SK-N-SH (cell line): ENCODE data around the gene SGCA. TPM values are rescaled to one million over a fixed set of nuclear protein-coding genes. Genes with fewer than 3 reads are reported as not detected.

ENCODE experiments used
- CTCF ChIA-PET: fragments of 300-600, 350-600 bp; formaldehyde crosslinking; extraction: SDS; loops from one replicate; lab custom pipeline; 2021; lab: Yijun Ruan, JAX
- POLR2A ChIA-PET: fragments of 350-600 bp; sonication (Branson Sonifier 250); formaldehyde crosslinking; extraction: SDS; loops from one replicate; lab custom pipeline; 2020; ENCODE audit warnings: antibody characterized with exemption, inconsistent platforms; lab: Yijun Ruan, JAX
- DNase-seq: peaks from one replicate; pipeline ENCODE4 v3.0.0; 2012
- H2AFZ ChIP-seq: fragments of 200-600 bp; sonication (generic); 2 replicates; pipeline ENCODE4 v1.8.1; 2016; ENCODE audit warnings: antibody characterized with exemption, mild to moderate bottlenecking, low read depth
- H3F3A ChIP-seq: fragments of 200-600 bp; sonication (generic); replicated peaks from 2 replicates; pipeline ENCODE3; 2016; ENCODE audit warnings: antibody characterized with exemption, mild to moderate bottlenecking; ENCODE audit not compliant: insufficient read depth
- H3K27ac ChIP-seq, 2 experiments: fragments of 200-500 bp in 1 of 2; fragments of 200-600 bp in 1 of 2; sonication (Bioruptor generic) in 1 of 2; sonication (generic), shearing (Covaris generic) in 1 of 2; 2 replicates each; pipeline versions ENCODE4 v1.5.1 to v1.6.1; 2014 to 2016; ENCODE audit warnings: low read depth in 2 of 2, inconsistent platforms in 1 of 2, low read length in 1 of 2, mild to moderate bottlenecking in 1 of 2, mixed read lengths in 1 of 2
- H3K27me3 ChIP-seq: fragments of 200-600 bp; sonication (generic), shearing (Covaris generic); 2 replicates; pipeline ENCODE4 v1.6.1; 2016; ENCODE audit warnings: mixed run types; ENCODE audit not compliant: insufficient read depth
- H3K36me3 ChIP-seq, 2 experiments: fragments of 200-500 bp in 1 of 2; fragments of 200-600 bp in 1 of 2; sonication (Bioruptor generic) in 1 of 2; sonication (generic) in 1 of 2; replicated peaks in 1 of 2; 2 replicates each; pipeline versions ENCODE3 to v1.5.1; 2014 to 2016; ENCODE audit warnings: low read length in 1 of 2, mild to moderate bottlenecking in 1 of 2; ENCODE audit not compliant: insufficient read depth in 2 of 2, control insufficient read depth in 1 of 2
- H3K4me1 ChIP-seq, 2 experiments: fragments of 200-500 bp in 1 of 2; fragments of 200-600 bp in 1 of 2; sonication (Bioruptor generic) in 1 of 2; sonication (generic), shearing (Covaris generic) in 1 of 2; 2 replicates each; pipeline versions ENCODE4 v1.5.1 to v1.6.1; 2014 to 2016; ENCODE audit warnings: low read depth in 1 of 2, low read length in 1 of 2, mixed run types in 1 of 2; ENCODE audit not compliant: insufficient read depth in 2 of 2, control insufficient read depth in 1 of 2
- H3K4me2 ChIP-seq: fragments of 200-600 bp; sonication (generic), shearing (Covaris generic); 2 replicates; pipeline ENCODE4 v1.6.1; 2017; ENCODE audit warnings: mixed run types
- H3K4me3 ChIP-seq, 2 experiments: fragments of 200-500 bp in 1 of 2; fragments of 200-600 bp in 1 of 2; sonication (Bioruptor generic) in 1 of 2; sonication (generic), shearing (Covaris generic) in 1 of 2; 2 replicates each; pipeline versions ENCODE4 v1.5.1 to v1.8.1; 2014 to 2016; ENCODE audit warnings: low read depth in 2 of 2, inconsistent platforms in 1 of 2, low read length in 1 of 2, mild to moderate bottlenecking in 1 of 2, mixed read lengths in 1 of 2, moderate library complexity in 1 of 2
- H3K79me2 ChIP-seq: fragments of 200-600 bp; sonication (generic); 2 replicates; pipeline ENCODE4 v1.8.1; 2017; ENCODE audit warnings: mild to moderate bottlenecking; ENCODE audit not compliant: insufficient read depth
- H3K9ac ChIP-seq: fragments of 200-600 bp; sonication (generic); 2 replicates; pipeline ENCODE4 v1.6.1; 2017; ENCODE audit warnings: mixed run types
- H3K9me2 ChIP-seq: fragments of 200-600 bp; sonication (generic); 2 replicates; pipeline ENCODE4 v1.6.1; 2017; ENCODE audit warnings: mixed run types
- H3K9me3 ChIP-seq: fragments of 200-600 bp; sonication (generic); 2 replicates; pipeline ENCODE4 v1.6.1; 2017; ENCODE audit warnings: mixed run types, mild to moderate bottlenecking, moderate library complexity
- H4K20me1 ChIP-seq: fragments of 200-600 bp; sonication (generic); 2 replicates; pipeline ENCODE4 v1.6.1; 2017; ENCODE audit warnings: mild to moderate bottlenecking, mixed run types; ENCODE audit not compliant: insufficient read depth
- CHD2 ChIP-seq: fragments of 150-350 bp; IDR thresholded peaks from 2 replicates; pipeline ENCODE4 v1.6.1; 2018; ENCODE audit warnings: low read length; ENCODE audit not compliant: partially characterized antibody
- ELF1 ChIP-seq: IDR thresholded peaks from 2 replicates; pipeline ENCODE4 v1.4.0; 2012
- EP300 ChIP-seq, 2 experiments: IDR thresholded peaks; 2 replicates each; pipeline versions ENCODE4 v1.4.0 to v1.6.1; 2012; ENCODE audit warnings: borderline replicate concordance in 1 of 2, low read depth in 1 of 2, low read length in 1 of 2
- EZH2phosphoT487 ChIP-seq: fragments of 200-600 bp; sonication (generic); IDR thresholded peaks from 2 replicates; pipeline ENCODE4 v1.6.1; 2017; ENCODE audit warnings: low read depth, mixed run types, mild to moderate bottlenecking, antibody characterized with exemption, moderate library complexity, borderline replicate concordance
- FOXJ3 ChIP-seq: sonication (generic); formaldehyde crosslinking; IDR thresholded peaks from 2 replicates; pipeline ENCODE4 v1.5.1; 2020; ENCODE audit warnings: mild to moderate bottlenecking, missing genetic modification reagents
- FOXM1 ChIP-seq: IDR thresholded peaks from 2 replicates; pipeline ENCODE4 v1.4.0; 2012; ENCODE audit warnings: low read depth, mild to moderate bottlenecking
- JUND ChIP-seq: IDR thresholded peaks from 2 replicates; pipeline ENCODE4 v1.4.0; 2012
- MEF2A ChIP-seq: IDR thresholded peaks from 2 replicates; pipeline ENCODE4 v1.4.0; 2012; ENCODE audit warnings: low read depth, borderline replicate concordance
- MXI1 ChIP-seq: IDR thresholded peaks from 2 replicates; pipeline ENCODE4 v1.6.1; 2012; ENCODE audit warnings: mild to moderate bottlenecking, low read depth, low read length, improper control_type of control experiment
- NFIC ChIP-seq: IDR thresholded peaks from 2 replicates; pipeline ENCODE4 v1.4.0; 2012; ENCODE audit warnings: borderline replicate concordance
- NRF1 ChIP-seq: IDR thresholded peaks from 2 replicates; pipeline ENCODE4 v1.6.1; 2012; ENCODE audit warnings: low read depth, mild to moderate bottlenecking, low read length
- POLR2AphosphoS5 ChIP-seq: IDR thresholded peaks from 2 replicates; pipeline ENCODE4 v1.6.1; 2012; ENCODE audit warnings: low read depth, low read length
- RAD21 ChIP-seq: IDR thresholded peaks from 2 replicates; pipeline ENCODE4 v1.6.1; 2012; ENCODE audit warnings: mild to moderate bottlenecking, low read length
- RCOR1 ChIP-seq: fragments of 150-350 bp; IDR thresholded peaks from 2 replicates; pipeline ENCODE4 v1.6.1; 2017; ENCODE audit warnings: antibody characterized with exemption, low read length
- RFX5 ChIP-seq: IDR thresholded peaks from 2 replicates; pipeline ENCODE4 v1.6.1; 2012; ENCODE audit warnings: mild to moderate bottlenecking, improper control_type of control experiment, low read length
- RXRA ChIP-seq: IDR thresholded peaks from 2 replicates; pipeline ENCODE4 v1.4.0; 2012; ENCODE audit warnings: low read depth, mild to moderate bottlenecking, borderline replicate concordance
- SIN3A ChIP-seq: IDR thresholded peaks from 2 replicates; pipeline ENCODE4 v1.6.1; 2012; ENCODE audit warnings: low read depth, mild to moderate bottlenecking, low read length, moderate library complexity, borderline replicate concordance
- SMC3 ChIP-seq: IDR thresholded peaks from 2 replicates; pipeline ENCODE4 v1.6.1; 2012; ENCODE audit warnings: low read depth, low read length, improper control_type of control experiment
- TCF12 ChIP-seq: IDR thresholded peaks from 2 replicates; pipeline ENCODE4 v1.4.0; 2012
- TEAD4 ChIP-seq: IDR thresholded peaks from 2 replicates; pipeline ENCODE4 v1.4.0; 2012; ENCODE audit warnings: mild to moderate bottlenecking, borderline replicate concordance; ENCODE audit not compliant: insufficient read depth
- YY1 ChIP-seq: IDR thresholded peaks from 2 replicates; pipeline ENCODE4 v1.4.0; 2012; ENCODE audit warnings: low read depth, mild to moderate bottlenecking
- WGBS: methylation state at CpG from one replicate; pipeline ENCODE4 v1.1.6; 2017; ENCODE audit warnings: low lambda C conversion rate; 5-methylcytosine and 5-hydroxymethylcytosine counted together
- polyA plus RNA-seq, 3 experiments: library from polyadenylated mRNA; depleted of rRNA; stranded (reverse); fragments of >200 nt; gene quantifications; 2 replicates each; pipeline ENCODE4 v1.2.3, GENCODE V29; 2012
- TF ChIP-seq, protein P1 (sequence below): IDR thresholded peaks from 2 replicates; pipeline ENCODE4 v1.4.0; 2012; ENCODE audit warnings: low read depth, borderline replicate concordance
- TF ChIP-seq, protein P2 (sequence below): IDR thresholded peaks from 2 replicates; pipeline ENCODE4 v1.4.0; 2012; ENCODE audit warnings: low read depth
- TF ChIP-seq, protein P3 (sequence below): IDR thresholded peaks from 2 replicates; pipeline ENCODE4; 2012
- TF ChIP-seq, protein P4 (sequence below): IDR thresholded peaks from 2 replicates; pipeline ENCODE4 v1.6.1; 2012; ENCODE audit warnings: mild to moderate bottlenecking, low read depth, low read length, moderate library complexity
- TF ChIP-seq, protein P5 (sequence below): fragments of 200-600 bp; sonication (generic); IDR thresholded peaks from 2 replicates; pipeline ENCODE4 v1.6.1; 2017; ENCODE audit warnings: antibody characterized with exemption, mild to moderate bottlenecking, moderate library complexity

Gene SGCA
- polyA plus RNA-seq, 1 of the 3 experiments (the other 2 are of a cell fraction) = not detected

DNA sequence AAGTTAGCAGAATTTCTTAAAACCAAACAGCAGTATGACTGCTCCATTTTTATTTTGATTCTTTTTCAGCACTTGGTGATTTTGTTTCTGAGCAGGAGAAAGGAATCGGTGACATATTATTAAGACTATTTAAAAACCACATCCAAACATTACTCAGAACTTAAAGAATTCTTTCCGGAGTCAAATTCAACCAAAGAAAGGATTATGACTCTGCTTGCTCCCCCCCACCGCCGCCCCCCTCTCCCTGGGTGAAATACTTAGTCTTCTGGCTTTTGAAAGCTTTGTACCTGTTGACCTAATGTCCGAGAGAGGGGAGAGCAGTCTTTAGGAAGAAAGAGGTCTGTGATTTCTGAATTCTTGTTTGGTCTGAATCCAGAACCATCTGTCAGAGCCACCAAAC lies 53.5 kb downstream of the SGCA start:
- WGBS = 3% methylated on average over 5 of the region's 5 CpGs
- H3K4me3 ChIP-seq = peak overlapping the region; percentile 30 to 58; a peak in 3 of 4 replicates
- no peaks in the 10 kb centered on the region for H3K9me3 ChIP-seq
- ChIA-PET CTCF (interaction anchor here (0.9 to 25.6 kb wide), 3 partner anchors 14 to 68 kb away, joined by 3 to 2150 read pairs (median 195); partner anchors contain the start of genes COL1A1 and TMEM92), POLR2A (interaction anchor here (0.7 kb wide), 1 partner anchor 9 kb away, joined by 5 read pairs; no protein-coding TSS in a partner anchor)
- no peaks in the 10 kb centered on the region; the same call in 1 of the 2 replicates for H4K20me1 ChIP-seq
- no peak overlapping the region for H2AFZ ChIP-seq
- H3K79me2 ChIP-seq = no peaks in the 10 kb centered on the region
- peak overlapping the region; percentile 76 for H3K4me2 ChIP-seq
- no peaks in the 10 kb centered on the region for H3K27me3 ChIP-seq
- no peak for DNase-seq
- peak overlapping the region; percentile 81 for H3K9ac ChIP-seq
- peaks cover 75% of the 10 kb centered on the region for H3F3A ChIP-seq
- H3K4me1 ChIP-seq = peaks cover 7 to 68% of the 10 kb centered on the region in 2 experiments
- H3K36me3 ChIP-seq = no peaks in the 10 kb centered on the region
- no peaks in the 10 kb centered on the region for H3K9me2 ChIP-seq
- peak overlapping the region; percentile 80 to 100; a peak in 3 of 4 replicates for H3K27ac ChIP-seq
- peak; percentile 90 for TF ChIP-seq JUND
- no peak for TF ChIP-seq CHD2
- TF ChIP-seq, protein P1, sequence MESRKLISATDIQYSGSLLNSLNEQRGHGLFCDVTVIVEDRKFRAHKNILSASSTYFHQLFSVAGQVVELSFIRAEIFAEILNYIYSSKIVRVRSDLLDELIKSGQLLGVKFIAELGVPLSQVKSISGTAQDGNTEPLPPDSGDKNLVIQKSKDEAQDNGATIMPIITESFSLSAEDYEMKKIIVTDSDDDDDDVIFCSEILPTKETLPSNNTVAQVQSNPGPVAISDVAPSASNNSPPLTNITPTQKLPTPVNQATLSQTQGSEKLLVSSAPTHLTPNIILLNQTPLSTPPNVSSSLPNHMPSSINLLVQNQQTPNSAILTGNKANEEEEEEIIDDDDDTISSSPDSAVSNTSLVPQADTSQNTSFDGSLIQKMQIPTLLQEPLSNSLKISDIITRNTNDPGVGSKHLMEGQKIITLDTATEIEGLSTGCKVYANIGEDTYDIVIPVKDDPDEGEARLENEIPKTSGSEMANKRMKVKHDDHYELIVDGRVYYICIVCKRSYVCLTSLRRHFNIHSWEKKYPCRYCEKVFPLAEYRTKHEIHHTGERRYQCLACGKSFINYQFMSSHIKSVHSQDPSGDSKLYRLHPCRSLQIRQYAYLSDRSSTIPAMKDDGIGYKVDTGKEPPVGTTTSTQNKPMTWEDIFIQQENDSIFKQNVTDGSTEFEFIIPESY = peak; percentile 82; the same call in 1 of the 2 replicates
- TF ChIP-seq, protein P2, sequence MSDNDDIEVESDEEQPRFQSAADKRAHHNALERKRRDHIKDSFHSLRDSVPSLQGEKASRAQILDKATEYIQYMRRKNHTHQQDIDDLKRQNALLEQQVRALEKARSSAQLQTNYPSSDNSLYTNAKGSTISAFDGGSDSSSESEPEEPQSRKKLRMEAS = peak; percentile 80
- no peak for TF ChIP-seq SMC3
- TF ChIP-seq, protein P3, sequence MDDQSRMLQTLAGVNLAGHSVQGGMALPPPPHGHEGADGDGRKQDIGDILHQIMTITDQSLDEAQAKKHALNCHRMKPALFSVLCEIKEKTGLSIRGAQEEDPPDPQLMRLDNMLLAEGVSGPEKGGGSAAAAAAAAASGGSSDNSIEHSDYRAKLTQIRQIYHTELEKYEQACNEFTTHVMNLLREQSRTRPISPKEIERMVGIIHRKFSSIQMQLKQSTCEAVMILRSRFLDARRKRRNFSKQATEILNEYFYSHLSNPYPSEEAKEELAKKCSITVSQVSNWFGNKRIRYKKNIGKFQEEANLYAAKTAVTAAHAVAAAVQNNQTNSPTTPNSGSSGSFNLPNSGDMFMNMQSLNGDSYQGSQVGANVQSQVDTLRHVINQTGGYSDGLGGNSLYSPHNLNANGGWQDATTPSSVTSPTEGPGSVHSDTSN = peak; percentile 78
- no peak for TF ChIP-seq RCOR1
- TF ChIP-seq NFIC = peak; percentile 84
- TF ChIP-seq TEAD4 = peak; percentile 94
- TF ChIP-seq EZH2phosphoT487 = no peak
- TF ChIP-seq NRF1 = no peak
- TF ChIP-seq FOXJ3 (CRISPR knock-in tag) = no peak
- TF ChIP-seq, protein P4, sequence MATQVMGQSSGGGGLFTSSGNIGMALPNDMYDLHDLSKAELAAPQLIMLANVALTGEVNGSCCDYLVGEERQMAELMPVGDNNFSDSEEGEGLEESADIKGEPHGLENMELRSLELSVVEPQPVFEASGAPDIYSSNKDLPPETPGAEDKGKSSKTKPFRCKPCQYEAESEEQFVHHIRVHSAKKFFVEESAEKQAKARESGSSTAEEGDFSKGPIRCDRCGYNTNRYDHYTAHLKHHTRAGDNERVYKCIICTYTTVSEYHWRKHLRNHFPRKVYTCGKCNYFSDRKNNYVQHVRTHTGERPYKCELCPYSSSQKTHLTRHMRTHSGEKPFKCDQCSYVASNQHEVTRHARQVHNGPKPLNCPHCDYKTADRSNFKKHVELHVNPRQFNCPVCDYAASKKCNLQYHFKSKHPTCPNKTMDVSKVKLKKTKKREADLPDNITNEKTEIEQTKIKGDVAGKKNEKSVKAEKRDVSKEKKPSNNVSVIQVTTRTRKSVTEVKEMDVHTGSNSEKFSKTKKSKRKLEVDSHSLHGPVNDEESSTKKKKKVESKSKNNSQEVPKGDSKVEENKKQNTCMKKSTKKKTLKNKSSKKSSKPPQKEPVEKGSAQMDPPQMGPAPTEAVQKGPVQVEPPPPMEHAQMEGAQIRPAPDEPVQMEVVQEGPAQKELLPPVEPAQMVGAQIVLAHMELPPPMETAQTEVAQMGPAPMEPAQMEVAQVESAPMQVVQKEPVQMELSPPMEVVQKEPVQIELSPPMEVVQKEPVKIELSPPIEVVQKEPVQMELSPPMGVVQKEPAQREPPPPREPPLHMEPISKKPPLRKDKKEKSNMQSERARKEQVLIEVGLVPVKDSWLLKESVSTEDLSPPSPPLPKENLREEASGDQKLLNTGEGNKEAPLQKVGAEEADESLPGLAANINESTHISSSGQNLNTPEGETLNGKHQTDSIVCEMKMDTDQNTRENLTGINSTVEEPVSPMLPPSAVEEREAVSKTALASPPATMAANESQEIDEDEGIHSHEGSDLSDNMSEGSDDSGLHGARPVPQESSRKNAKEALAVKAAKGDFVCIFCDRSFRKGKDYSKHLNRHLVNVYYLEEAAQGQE = peak; percentile 73
- 0 out of 2 replicates have a peak, but pooled peaks have one; percentile 47 for TF ChIP-seq MEF2A
- no peak; the same call in 1 of the 2 replicates for TF ChIP-seq ELF1
- no peak for TF ChIP-seq RAD21
- TF ChIP-seq EP300 (IDR thresholded peaks at IDR 0.05; ENCODE audit: borderline replicate concordance in 1 of 2, low read depth in 1 of 2, low read length in 1 of 2) = peak in 1 of 2 experiments; percentile 96; a peak in 2 of 4 replicates
- no peak for TF ChIP-seq SIN3A
- peak; percentile 85 for TF ChIP-seq POLR2AphosphoS5
- TF ChIP-seq TCF12 = peak; percentile 91
- TF ChIP-seq RFX5 = no peak
- peak; percentile 24; the same call in 1 of the 2 replicates for TF ChIP-seq YY1
- no peak for TF ChIP-seq MXI1
- TF ChIP-seq, protein P5, sequence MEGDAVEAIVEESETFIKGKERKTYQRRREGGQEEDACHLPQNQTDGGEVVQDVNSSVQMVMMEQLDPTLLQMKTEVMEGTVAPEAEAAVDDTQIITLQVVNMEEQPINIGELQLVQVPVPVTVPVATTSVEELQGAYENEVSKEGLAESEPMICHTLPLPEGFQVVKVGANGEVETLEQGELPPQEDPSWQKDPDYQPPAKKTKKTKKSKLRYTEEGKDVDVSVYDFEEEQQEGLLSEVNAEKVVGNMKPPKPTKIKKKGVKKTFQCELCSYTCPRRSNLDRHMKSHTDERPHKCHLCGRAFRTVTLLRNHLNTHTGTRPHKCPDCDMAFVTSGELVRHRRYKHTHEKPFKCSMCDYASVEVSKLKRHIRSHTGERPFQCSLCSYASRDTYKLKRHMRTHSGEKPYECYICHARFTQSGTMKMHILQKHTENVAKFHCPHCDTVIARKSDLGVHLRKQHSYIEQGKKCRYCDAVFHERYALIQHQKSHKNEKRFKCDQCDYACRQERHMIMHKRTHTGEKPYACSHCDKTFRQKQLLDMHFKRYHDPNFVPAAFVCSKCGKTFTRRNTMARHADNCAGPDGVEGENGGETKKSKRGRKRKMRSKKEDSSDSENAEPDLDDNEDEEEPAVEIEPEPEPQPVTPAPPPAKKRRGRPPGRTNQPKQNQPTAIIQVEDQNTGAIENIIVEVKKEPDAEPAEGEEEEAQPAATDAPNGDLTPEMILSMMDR = no peak
- TF ChIP-seq FOXM1 = peak; percentile 89; the same call in 1 of the 2 replicates
- TF ChIP-seq RXRA = peak; percentile 96
